ENCODE results near the gene MOB1A.

Gene MOB1A

DNA sequence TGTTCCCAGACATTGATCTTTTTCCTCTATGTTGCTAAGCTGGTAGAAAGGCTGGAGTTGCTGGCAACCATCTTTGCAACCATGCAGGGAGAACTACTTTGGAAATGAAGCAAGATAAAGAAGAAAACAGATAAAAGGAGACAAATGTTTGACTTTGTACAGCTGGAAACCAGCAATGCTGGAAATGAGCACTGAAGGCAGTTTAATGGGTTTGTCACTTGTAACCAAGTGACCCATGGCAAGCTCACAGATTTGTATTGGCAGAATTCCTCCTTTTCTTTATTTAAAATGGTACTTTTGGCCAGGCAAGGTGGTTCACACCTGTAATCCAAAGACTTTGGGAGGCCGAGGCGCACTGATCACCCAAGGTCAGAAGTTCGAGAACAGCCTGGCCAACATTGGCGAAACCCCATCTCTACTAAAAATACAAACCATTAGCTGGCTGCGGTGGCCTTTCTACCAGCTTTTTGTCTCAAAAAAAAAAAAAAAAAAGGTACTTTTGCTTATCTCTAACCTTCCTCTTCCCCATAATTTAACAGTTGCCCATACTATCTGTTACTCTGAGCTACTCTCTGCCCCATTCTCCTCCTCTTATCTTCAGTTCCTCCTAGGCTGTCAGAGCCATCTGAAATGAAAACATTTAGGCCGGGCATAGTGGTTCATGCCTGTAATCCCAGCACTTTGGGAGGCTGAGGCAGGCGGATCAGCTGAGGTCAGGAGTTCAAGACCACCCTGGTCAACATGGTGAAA lies 28.9 kb downstream of the MOB1A start:
- no peak overlapping the region for H2AFZ ChIP-seq (ENCODE audit: low read depth, low read length)
- no peak overlapping the region for H3K9ac ChIP-seq (ENCODE audit: low read depth, low read length)
- TF ChIP-seq EZH2 (IDR thresholded peaks at IDR 0.05; ENCODE audit: borderline replicate concordance, low read depth, low read length, severe bottlenecking): no peak
- TF ChIP-seq, protein P1, sequence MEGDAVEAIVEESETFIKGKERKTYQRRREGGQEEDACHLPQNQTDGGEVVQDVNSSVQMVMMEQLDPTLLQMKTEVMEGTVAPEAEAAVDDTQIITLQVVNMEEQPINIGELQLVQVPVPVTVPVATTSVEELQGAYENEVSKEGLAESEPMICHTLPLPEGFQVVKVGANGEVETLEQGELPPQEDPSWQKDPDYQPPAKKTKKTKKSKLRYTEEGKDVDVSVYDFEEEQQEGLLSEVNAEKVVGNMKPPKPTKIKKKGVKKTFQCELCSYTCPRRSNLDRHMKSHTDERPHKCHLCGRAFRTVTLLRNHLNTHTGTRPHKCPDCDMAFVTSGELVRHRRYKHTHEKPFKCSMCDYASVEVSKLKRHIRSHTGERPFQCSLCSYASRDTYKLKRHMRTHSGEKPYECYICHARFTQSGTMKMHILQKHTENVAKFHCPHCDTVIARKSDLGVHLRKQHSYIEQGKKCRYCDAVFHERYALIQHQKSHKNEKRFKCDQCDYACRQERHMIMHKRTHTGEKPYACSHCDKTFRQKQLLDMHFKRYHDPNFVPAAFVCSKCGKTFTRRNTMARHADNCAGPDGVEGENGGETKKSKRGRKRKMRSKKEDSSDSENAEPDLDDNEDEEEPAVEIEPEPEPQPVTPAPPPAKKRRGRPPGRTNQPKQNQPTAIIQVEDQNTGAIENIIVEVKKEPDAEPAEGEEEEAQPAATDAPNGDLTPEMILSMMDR (IDR thresholded peaks at IDR 0.05; ENCODE audit: borderline replicate concordance, extremely low read depth, low read length, poor library complexity, severe bottlenecking): no peak
- H3K36me3 ChIP-seq (ENCODE audit: insufficient read depth, low read length): peaks cover 28% of the 10 kb centered on the region
- DNase-seq: no peak
- H3K79me2 ChIP-seq (ENCODE audit: insufficient read depth, low read length): peaks cover 18% of the 10 kb centered on the region
- no peak overlapping the region for H3K27ac ChIP-seq (ENCODE audit: low read length)
- no peaks in the 10 kb centered on the region for H3K27me3 ChIP-seq (ENCODE audit: insufficient read depth, low read length, poor library complexity)
- H3K9me3 ChIP-seq (ENCODE audit: insufficient read depth, low read length, severe bottlenecking): no peaks in the 10 kb centered on the region
- ATAC-seq (ENCODE audit: insufficient read depth, low read depth): no peak
- no peaks in the 10 kb centered on the region for H4K20me1 ChIP-seq (ENCODE audit: insufficient read depth, low read length)
- no peak overlapping the region for H3K4me3 ChIP-seq (ENCODE audit: low read depth in 1 of 2, low read length in 2 of 2)
- no peak overlapping the region for H3K4me2 ChIP-seq (ENCODE audit: insufficient read depth, low read length)
- H3K4me1 ChIP-seq (ENCODE audit: insufficient read depth, low read length): peaks cover 27% of the 10 kb centered on the region

DNA sequence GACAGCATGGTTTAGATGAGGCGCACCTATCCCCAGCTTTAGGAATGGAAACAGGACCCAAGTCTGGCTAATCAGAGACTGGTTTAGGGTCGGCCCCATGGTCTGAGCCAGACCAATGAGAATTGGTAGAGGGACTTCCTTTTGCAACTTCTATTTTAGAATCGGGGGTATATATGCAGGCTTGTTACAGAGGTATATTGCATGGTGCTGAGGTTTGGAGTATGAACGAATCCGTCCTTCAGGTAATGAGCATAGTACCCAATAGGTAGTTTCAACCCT lies 29.5 kb downstream of the MOB1A start:
- H3K4me2 ChIP-seq (ENCODE audit: insufficient read depth, low read length): no peak overlapping the region
- H3K27ac ChIP-seq (ENCODE audit: low read length): no peak overlapping the region

DNA sequence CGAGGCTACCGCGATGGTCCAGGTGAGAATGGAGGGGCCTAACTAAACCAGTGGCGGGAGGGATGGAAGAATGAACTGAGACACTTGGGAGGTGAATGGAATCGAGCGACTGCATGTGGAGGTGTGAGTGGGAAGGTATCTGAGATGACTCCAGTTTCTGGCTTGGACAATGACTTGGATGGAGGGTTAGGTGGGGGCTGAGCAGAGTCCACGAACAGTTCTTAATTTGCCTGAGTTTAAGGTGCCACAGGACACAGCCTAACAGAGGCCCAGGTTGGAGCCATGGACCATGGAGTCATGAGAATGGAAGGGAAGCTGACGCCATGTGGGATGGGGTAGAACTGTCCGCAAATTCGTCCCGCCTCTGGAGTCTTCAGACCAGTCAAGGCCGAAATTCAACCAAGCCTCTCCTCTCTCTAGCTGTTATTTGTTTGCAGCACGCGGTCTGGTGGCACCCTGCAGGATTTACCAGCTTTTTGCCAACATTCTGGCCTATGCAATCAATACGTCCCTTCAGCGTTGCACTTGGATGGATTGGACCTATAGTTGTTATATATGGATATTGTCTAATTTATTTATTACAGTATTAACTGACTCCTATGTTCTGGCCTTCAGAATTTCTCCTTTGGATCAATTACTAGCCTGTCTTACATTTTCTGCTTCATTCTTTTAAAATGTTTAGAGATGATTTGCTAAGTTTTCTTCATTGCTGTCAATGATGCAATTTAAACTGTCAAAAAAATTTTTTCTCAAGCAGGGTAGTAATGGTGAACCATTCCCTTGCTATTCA lies 30.0 kb downstream of the MOB1A start:
- Histone ChIP-seq H3K27me3 (ENCODE audit: insufficient read depth, low read length, poor library complexity) (no peaks in the 10 kb centered on the region), H3K9ac (ENCODE audit: low read depth, low read length) (peak overlapping the region; percentile 70; the same call in 1 of the 2 replicates), H3K4me2 (ENCODE audit: insufficient read depth, low read length) (peak overlapping the region; percentile 82), H3K4me3 (ENCODE audit: low read depth in 1 of 2, low read length in 2 of 2) (peak overlapping the region in 1 of 2 experiments; percentile 80; a peak in 2 of 4 replicates), H4K20me1 (ENCODE audit: insufficient read depth, low read length) (no peaks in the 10 kb centered on the region), H3K9me3 (ENCODE audit: insufficient read depth, low read length, severe bottlenecking) (no peaks in the 10 kb centered on the region), H3K79me2 (ENCODE audit: insufficient read depth, low read length) (peaks cover 18% of the 10 kb centered on the region), H2AFZ (ENCODE audit: low read depth, low read length) (peak overlapping the region; percentile 89), H3K36me3 (ENCODE audit: insufficient read depth, low read length) (peaks cover 23% of the 10 kb centered on the region), H3K27ac (ENCODE audit: low read length) (peak overlapping the region; percentile 43; the same call in 1 of the 2 replicates), H3K4me1 (ENCODE audit: insufficient read depth, low read length) (peaks cover 27% of the 10 kb centered on the region)
- DNase-seq (no peak), ATAC-seq (ENCODE audit: insufficient read depth, low read depth) (no peak)
- no peak for TF ChIP-seq EZH2 (IDR thresholded peaks at IDR 0.05; ENCODE audit: borderline replicate concordance, low read depth, low read length, severe bottlenecking)
- TF ChIP-seq, protein P1 (IDR thresholded peaks at IDR 0.05; ENCODE audit: borderline replicate concordance, extremely low read depth, low read length, poor library complexity, severe bottlenecking): no peak

More for the DNA sequence above, 29.5 kb downstream of the MOB1A start:
- TF ChIP-seq, protein P1 (IDR thresholded peaks at IDR 0.05; ENCODE audit: borderline replicate concordance, extremely low read depth, low read length, poor library complexity, severe bottlenecking): no peak
- no peak for TF ChIP-seq EZH2 (IDR thresholded peaks at IDR 0.05; ENCODE audit: borderline replicate concordance, low read depth, low read length, severe bottlenecking)
- ATAC-seq (ENCODE audit: insufficient read depth, low read depth) (no peak), DNase-seq (no peak)
- peaks cover 18% of the 10 kb centered on the region for H3K79me2 ChIP-seq (ENCODE audit: insufficient read depth, low read length)
- H3K9ac ChIP-seq (ENCODE audit: low read depth, low read length): no peak overlapping the region
- H4K20me1 ChIP-seq (ENCODE audit: insufficient read depth, low read length): no peaks in the 10 kb centered on the region
- H3K27me3 ChIP-seq (ENCODE audit: insufficient read depth, low read length, poor library complexity): no peaks in the 10 kb centered on the region
- H3K4me1 ChIP-seq (ENCODE audit: insufficient read depth, low read length): peaks cover 27% of the 10 kb centered on the region
- no peak overlapping the region for H3K4me3 ChIP-seq (ENCODE audit: low read depth in 1 of 2, low read length in 2 of 2)
- no peaks in the 10 kb centered on the region for H3K9me3 ChIP-seq (ENCODE audit: insufficient read depth, low read length, severe bottlenecking)
- no peak overlapping the region for H2AFZ ChIP-seq (ENCODE audit: low read depth, low read length)
- H3K36me3 ChIP-seq (ENCODE audit: insufficient read depth, low read length): peaks cover 26% of the 10 kb centered on the region

All from DND-41 (cell line).